ENCODE data around the gene DCAF7.

DNA sequence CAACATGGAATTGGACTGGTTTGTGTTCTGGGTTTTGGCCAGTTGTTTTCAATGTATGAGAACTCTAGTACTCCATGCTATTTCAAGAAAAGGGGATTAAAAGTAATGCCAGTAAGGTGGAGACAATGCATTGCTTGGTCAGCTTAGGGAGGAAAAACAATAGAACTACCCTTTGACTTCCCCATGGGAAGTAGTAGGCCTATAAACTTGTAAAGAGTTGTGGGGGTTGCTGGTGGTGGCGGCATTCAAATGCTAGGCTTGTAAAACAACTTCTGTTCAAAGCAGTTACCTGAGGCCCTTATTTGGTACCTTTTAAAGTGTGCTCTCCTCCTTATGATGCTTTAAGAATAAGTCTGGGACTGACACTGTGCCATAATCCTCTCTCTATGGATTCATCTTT is 81.3 kb downstream of the DCAF7 start:
- TF ChIP-seq, protein P1, sequence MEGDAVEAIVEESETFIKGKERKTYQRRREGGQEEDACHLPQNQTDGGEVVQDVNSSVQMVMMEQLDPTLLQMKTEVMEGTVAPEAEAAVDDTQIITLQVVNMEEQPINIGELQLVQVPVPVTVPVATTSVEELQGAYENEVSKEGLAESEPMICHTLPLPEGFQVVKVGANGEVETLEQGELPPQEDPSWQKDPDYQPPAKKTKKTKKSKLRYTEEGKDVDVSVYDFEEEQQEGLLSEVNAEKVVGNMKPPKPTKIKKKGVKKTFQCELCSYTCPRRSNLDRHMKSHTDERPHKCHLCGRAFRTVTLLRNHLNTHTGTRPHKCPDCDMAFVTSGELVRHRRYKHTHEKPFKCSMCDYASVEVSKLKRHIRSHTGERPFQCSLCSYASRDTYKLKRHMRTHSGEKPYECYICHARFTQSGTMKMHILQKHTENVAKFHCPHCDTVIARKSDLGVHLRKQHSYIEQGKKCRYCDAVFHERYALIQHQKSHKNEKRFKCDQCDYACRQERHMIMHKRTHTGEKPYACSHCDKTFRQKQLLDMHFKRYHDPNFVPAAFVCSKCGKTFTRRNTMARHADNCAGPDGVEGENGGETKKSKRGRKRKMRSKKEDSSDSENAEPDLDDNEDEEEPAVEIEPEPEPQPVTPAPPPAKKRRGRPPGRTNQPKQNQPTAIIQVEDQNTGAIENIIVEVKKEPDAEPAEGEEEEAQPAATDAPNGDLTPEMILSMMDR (IDR thresholded peaks at IDR 0.05), result no peak
- no peak for TF ChIP-seq POLR2A (IDR thresholded peaks at IDR 0.05)

All from heart left ventricle (tissue), 13 donors.